ENCODE data around the gene CPO.

GRCh38 chr2:206940546-206940945 is 1.2 kb downstream of the CPO start:
- TF ChIP-seq, protein P1, sequence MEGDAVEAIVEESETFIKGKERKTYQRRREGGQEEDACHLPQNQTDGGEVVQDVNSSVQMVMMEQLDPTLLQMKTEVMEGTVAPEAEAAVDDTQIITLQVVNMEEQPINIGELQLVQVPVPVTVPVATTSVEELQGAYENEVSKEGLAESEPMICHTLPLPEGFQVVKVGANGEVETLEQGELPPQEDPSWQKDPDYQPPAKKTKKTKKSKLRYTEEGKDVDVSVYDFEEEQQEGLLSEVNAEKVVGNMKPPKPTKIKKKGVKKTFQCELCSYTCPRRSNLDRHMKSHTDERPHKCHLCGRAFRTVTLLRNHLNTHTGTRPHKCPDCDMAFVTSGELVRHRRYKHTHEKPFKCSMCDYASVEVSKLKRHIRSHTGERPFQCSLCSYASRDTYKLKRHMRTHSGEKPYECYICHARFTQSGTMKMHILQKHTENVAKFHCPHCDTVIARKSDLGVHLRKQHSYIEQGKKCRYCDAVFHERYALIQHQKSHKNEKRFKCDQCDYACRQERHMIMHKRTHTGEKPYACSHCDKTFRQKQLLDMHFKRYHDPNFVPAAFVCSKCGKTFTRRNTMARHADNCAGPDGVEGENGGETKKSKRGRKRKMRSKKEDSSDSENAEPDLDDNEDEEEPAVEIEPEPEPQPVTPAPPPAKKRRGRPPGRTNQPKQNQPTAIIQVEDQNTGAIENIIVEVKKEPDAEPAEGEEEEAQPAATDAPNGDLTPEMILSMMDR (IDR thresholded peaks at IDR 0.05; ENCODE audit: insufficient read depth, low read length, poor library complexity, severe bottlenecking), result no peak
- TF ChIP-seq EZH2phosphoT487 (conservative IDR thresholded peaks at IDR 0.05; ENCODE audit: low read length), result no peak
